WTC11 (cell line): ENCODE data around the gene PRKN. TPM values are rescaled to one million over a fixed set of nuclear protein-coding genes. Genes with fewer than 3 reads are reported as not detected.

Experiments used
- ATAC-seq: fragments of 200-7000 bp; cut with Tn5 transposase; 2 replicates; pipeline ENCODE4 v1.10.0; 2021; ENCODE audit warnings: mild to moderate bottlenecking, moderate library complexity
- CTCF ChIA-PET: fragments of 300-600 bp; sonication (Branson Sonifier 250); formaldehyde crosslinking; loops from one replicate; lab custom pipeline; 2021; ENCODE audit warnings: antibody characterized with exemption; lab: Charles Lee
- POLR2A ChIA-PET: fragments of 350-600 bp; sonication (Branson Sonifier 250); formaldehyde crosslinking; loops from one replicate; lab custom pipeline; 2021; ENCODE audit warnings: antibody characterized with exemption; lab: Charles Lee
- DNase-seq: peaks from one replicate; pipeline ENCODE4 v3.0.0; 2021; ENCODE audit warnings: low spot score
- H3K27ac Mint-ChIP-seq: 2 replicates; pipeline ENCODE4 v1.8.0; 2021; ENCODE audit warnings: mixed read lengths
- H3K27me3 Mint-ChIP-seq: 2 replicates; pipeline ENCODE4 v1.8.0; 2021; ENCODE audit warnings: low read depth, mild to moderate bottlenecking, moderate library complexity, mixed read lengths
- H3K36me3 Mint-ChIP-seq: 2 replicates; pipeline ENCODE4 v1.8.0; 2021; ENCODE audit warnings: mixed read lengths
- H3K4me1 Mint-ChIP-seq: 2 replicates; pipeline ENCODE4 v1.8.0; 2022; ENCODE audit warnings: mixed read lengths
- H3K4me3 Mint-ChIP-seq: 2 replicates; pipeline ENCODE4 v1.8.0; 2021; ENCODE audit warnings: mild to moderate bottlenecking, moderate library complexity, mixed read lengths
- H3K9me3 Mint-ChIP-seq: 2 replicates; pipeline ENCODE4 v1.8.0; 2021; ENCODE audit warnings: mixed read lengths
- ATF6 ChIP-seq: sonication (generic); formaldehyde crosslinking; IDR thresholded peaks from 2 replicates; pipeline ENCODE4 v1.8.1; 2023; ENCODE audit warnings: mild to moderate bottlenecking, missing genetic modification reagents
- E2F5 ChIP-seq: sonication (generic); formaldehyde crosslinking; IDR thresholded peaks from 2 replicates; pipeline ENCODE4 v1.8.1; 2022; ENCODE audit warnings: mild to moderate bottlenecking, moderate library complexity, missing genetic modification reagents
- ELF4 ChIP-seq: sonication (generic); formaldehyde crosslinking; IDR thresholded peaks from 2 replicates; pipeline ENCODE4 v1.8.1; 2022; ENCODE audit warnings: low read depth, mild to moderate bottlenecking, moderate library complexity, missing genetic modification reagents
- FOXJ3 ChIP-seq: sonication (generic); formaldehyde crosslinking; IDR thresholded peaks from 2 replicates; pipeline ENCODE4 v1.9.0; 2021; ENCODE audit warnings: missing genetic modification reagents, mild to moderate bottlenecking, borderline replicate concordance
- GABPB1 ChIP-seq: sonication (generic); formaldehyde crosslinking; IDR thresholded peaks from 2 replicates; pipeline ENCODE4 v1.8.1; 2023; ENCODE audit warnings: mild to moderate bottlenecking, missing genetic modification reagents
- GTF2I ChIP-seq: fragments of 250-450 bp; sonication (Bioruptor Pico); conservative IDR thresholded peaks from 2 replicates; pipeline ENCODE4 v1.4.0; 2021; ENCODE audit warnings: mild to moderate bottlenecking
- JAZF1 ChIP-seq: fragments of 250-450 bp; sonication (Bioruptor Pico); IDR thresholded peaks from 2 replicates; pipeline ENCODE4 v1.9.0; 2021; ENCODE audit warnings: moderate library complexity, mild to moderate bottlenecking, inconsistent platforms
- JUN ChIP-seq: sonication (generic); formaldehyde crosslinking; IDR thresholded peaks from 2 replicates; pipeline ENCODE4 v1.8.0; 2023; ENCODE audit warnings: mild to moderate bottlenecking, missing genetic modification reagents
- MAX ChIP-seq: sonication (generic); formaldehyde crosslinking; IDR thresholded peaks from 2 replicates; pipeline ENCODE4 v1.8.0; 2022; ENCODE audit warnings: mild to moderate bottlenecking, missing genetic modification reagents
- MLX ChIP-seq: sonication (generic); formaldehyde crosslinking; IDR thresholded peaks from 2 replicates; pipeline ENCODE4 v1.8.1; 2023; ENCODE audit warnings: mild to moderate bottlenecking, missing genetic modification reagents, moderate library complexity
- OVOL2 ChIP-seq: fragments of 250-450 bp; sonication (Bioruptor Pico); IDR thresholded peaks from 2 replicates; pipeline ENCODE4 v1.9.0; 2021; ENCODE audit warnings: mild to moderate bottlenecking, borderline replicate concordance
- PREB ChIP-seq: sonication (generic); formaldehyde crosslinking; IDR thresholded peaks from 2 replicates; pipeline ENCODE4 v1.8.1; 2022; ENCODE audit warnings: mild to moderate bottlenecking, missing genetic modification reagents, moderate library complexity, borderline replicate concordance
- RELA ChIP-seq: sonication (generic); formaldehyde crosslinking; IDR thresholded peaks from 2 replicates; pipeline ENCODE4 v1.8.1; 2022; ENCODE audit warnings: missing genetic modification reagents, mild to moderate bottlenecking, borderline replicate concordance
- RORB ChIP-seq: fragments of 250-450 bp; sonication (Bioruptor Pico); IDR thresholded peaks from 2 replicates; pipeline ENCODE4 v1.9.0; 2021; ENCODE audit warnings: mild to moderate bottlenecking
- SMAD3 ChIP-seq: sonication (generic); formaldehyde crosslinking; IDR thresholded peaks from 2 replicates; pipeline ENCODE4 v1.8.0; 2022; ENCODE audit warnings: missing genetic modification reagents, mild to moderate bottlenecking, borderline replicate concordance
- SMAD4 ChIP-seq: sonication (generic); formaldehyde crosslinking; IDR thresholded peaks from 2 replicates; pipeline ENCODE4 v1.8.0; 2022; ENCODE audit warnings: mild to moderate bottlenecking, missing genetic modification reagents
- SP1 ChIP-seq: sonication (generic); formaldehyde crosslinking; conservative IDR thresholded peaks from 2 replicates; pipeline ENCODE4 v1.8.1; 2022; ENCODE audit warnings: missing genetic modification reagents
- TCF7 ChIP-seq: sonication (generic); formaldehyde crosslinking; IDR thresholded peaks from 2 replicates; pipeline ENCODE4 v1.8.0; 2022; ENCODE audit warnings: mild to moderate bottlenecking, low read depth, missing genetic modification reagents, moderate library complexity
- TEAD1 ChIP-seq: sonication (generic); formaldehyde crosslinking; IDR thresholded peaks from 2 replicates; pipeline ENCODE4 v1.8.0; 2022; ENCODE audit warnings: mild to moderate bottlenecking, missing genetic modification reagents
- TEAD4 ChIP-seq: sonication (generic); formaldehyde crosslinking; IDR thresholded peaks from 2 replicates; pipeline ENCODE4 v1.8.0; 2022; ENCODE audit warnings: mild to moderate bottlenecking, missing genetic modification reagents
- USF2 ChIP-seq: sonication (generic); formaldehyde crosslinking; IDR thresholded peaks from 2 replicates; pipeline ENCODE4 v1.8.1; 2023; ENCODE audit warnings: mild to moderate bottlenecking, missing genetic modification reagents, moderate library complexity
- ZBTB21 ChIP-seq: sonication (generic); formaldehyde crosslinking; IDR thresholded peaks from 2 replicates; pipeline ENCODE4 v1.8.1; 2023; ENCODE audit warnings: mild to moderate bottlenecking, missing genetic modification reagents, borderline replicate concordance
- ZMAT4 ChIP-seq: fragments of 250-450 bp; sonication (Bioruptor Pico); IDR thresholded peaks from 2 replicates; pipeline ENCODE4 v1.9.0; 2021; ENCODE audit warnings: mild to moderate bottlenecking
- ZNF121 ChIP-seq: sonication (generic); formaldehyde crosslinking; IDR thresholded peaks from 2 replicates; pipeline ENCODE4 v1.8.0; 2023; ENCODE audit warnings: missing genetic modification reagents
- ZNF219 ChIP-seq: sonication (generic); formaldehyde crosslinking; IDR thresholded peaks from 2 replicates; pipeline ENCODE4 v1.8.0; 2023; ENCODE audit warnings: missing genetic modification reagents, mild to moderate bottlenecking, borderline replicate concordance
- ZNF232 ChIP-seq: sonication (generic); formaldehyde crosslinking; IDR thresholded peaks from 2 replicates; pipeline ENCODE4 v1.8.0; 2022; ENCODE audit warnings: mild to moderate bottlenecking, missing genetic modification reagents
- ZNF416 ChIP-seq: fragments of 250-450 bp; sonication (Bioruptor Pico); IDR thresholded peaks from 2 replicates; pipeline ENCODE4 v1.9.0; 2021; ENCODE audit warnings: mild to moderate bottlenecking, inconsistent platforms
- ZNF671 ChIP-seq: fragments of 250-450 bp; sonication (Bioruptor Pico); IDR thresholded peaks from 2 replicates; pipeline ENCODE4 v1.8.0; 2021; ENCODE audit warnings: mild to moderate bottlenecking
- ZSCAN18 ChIP-seq: fragments of 250-450 bp; sonication (Bioruptor Pico); IDR thresholded peaks from 2 replicates; pipeline ENCODE4 v2.1.2; 2022; ENCODE audit warnings: mild to moderate bottlenecking, moderate library complexity
- total RNA-seq: library from RNA; stranded (reverse); gene quantifications from 3 replicates; pipeline ENCODE4 v1.2.3, GENCODE V29; 2021

PRKN gene
- total RNA-seq, 1 experiment from 2014 or later = 0.59 TPM

- TF ChIP-seq ATF6 (CRISPR knock-in tag) (no peak), RORB (CRISPR knock-in tag) (no peak), ZBTB21 (no peak), ZSCAN18 (CRISPR knock-in tag) (no peak), OVOL2 (CRISPR knock-in tag) (no peak), GTF2I (CRISPR knock-in tag) (no peak), ZNF671 (CRISPR knock-in tag) (no peak), FOXJ3 (no peak), TEAD4 (no peak)
Measured at GRCh38 chr6:161792851-161793493, 934.6 kb downstream of the PRKN start (continued).

- H3K27ac Mint-ChIP-seq = no peak overlapping the region
- CTCF ChIA-PET = no interaction called here
- TF ChIP-seq SMAD4 (CRISPR knock-in tag) = no peak
- TF ChIP-seq ZNF121 = no peak
- TF ChIP-seq SMAD3 (CRISPR knock-in tag) = no peak
- no peak for TF ChIP-seq ZNF416 (CRISPR knock-in tag)
- no peak for TF ChIP-seq GABPB1 (CRISPR knock-in tag)
- TF ChIP-seq ZMAT4 (CRISPR knock-in tag) = no peak
- no peak for TF ChIP-seq JAZF1 (CRISPR knock-in tag)
- TF ChIP-seq JUN = no peak
- TF ChIP-seq MLX (CRISPR knock-in tag) = no peak
- no peak for TF ChIP-seq TCF7 (CRISPR knock-in tag)
- no peak for TF ChIP-seq PREB
Measured at GRCh38 chr6:161788531-161788930, 939.0 kb downstream of the PRKN start.

GRCh38 chr6:161772176-161772575 lies 955.4 kb downstream of the PRKN start:
- no peak for ATAC-seq
- TF ChIP-seq USF2 (CRISPR knock-in tag) (no peak), MAX (CRISPR knock-in tag) (no peak), ELF4 (CRISPR knock-in tag) (no peak), ZNF219 (CRISPR knock-in tag) (no peak), ZNF232 (CRISPR knock-in tag) (no peak), TEAD1 (CRISPR knock-in tag) (no peak), SP1 (CRISPR knock-in tag) (no peak), E2F5 (CRISPR knock-in tag) (no peak), RELA (CRISPR knock-in tag) (no peak), ZMAT4 (CRISPR knock-in tag) (no peak)

More at GRCh38 chr6:161788531-161788930, 939.0 kb downstream of the PRKN start:
- POLR2A ChIA-PET = no interaction called here
- Mint-ChIP-seq H3K9me3 (peaks cover 25% of the 10 kb centered on the region), H3K4me1 (no peaks in the 10 kb centered on the region), H3K36me3 (no peaks in the 10 kb centered on the region), H3K27me3 (no peaks in the 10 kb centered on the region), H3K4me3 (no peak overlapping the region)
- ATAC-seq = no peak
- DNase-seq = no peak

More at GRCh38 chr6:161772176-161772575, 955.4 kb downstream of the PRKN start:
- H3K4me1 Mint-ChIP-seq = no peaks in the 10 kb centered on the region
- no peaks in the 10 kb centered on the region for H3K36me3 Mint-ChIP-seq
- no peak overlapping the region for H3K4me3 Mint-ChIP-seq
- no peaks in the 10 kb centered on the region for H3K9me3 Mint-ChIP-seq
- H3K27me3 Mint-ChIP-seq = no peaks in the 10 kb centered on the region
- DNase-seq = no peak
- ChIA-PET POLR2A (no interaction called here), CTCF (no interaction called here)
- H3K27ac Mint-ChIP-seq = no peak overlapping the region
